HUES64 (cell line): ENCODE measurements around the gene COL5A1.

ENCODE experiments used
- H3K27ac ChIP-seq: 2 replicates; pipeline ENCODE4 v1.7.0; 2013; ENCODE audit warnings: low read depth, low read length, inconsistent platforms
- H3K27me3 ChIP-seq: 2 replicates; pipeline ENCODE4 v1.6.1; 2013; ENCODE audit warnings: mild to moderate bottlenecking, low read length; ENCODE audit not compliant: insufficient read depth
- H3K36me3 ChIP-seq: 2 replicates; pipeline ENCODE4 v1.6.1; 2013; ENCODE audit warnings: mild to moderate bottlenecking, low read length; ENCODE audit not compliant: insufficient read depth
- H3K4me1 ChIP-seq: 2 replicates; pipeline ENCODE4 v1.6.1; 2013; ENCODE audit warnings: mild to moderate bottlenecking, low read length, moderate library complexity; ENCODE audit not compliant: insufficient read depth
- H3K4me3 ChIP-seq: 2 replicates; pipeline ENCODE4 v1.5.1; 2013; ENCODE audit warnings: mild to moderate bottlenecking, low read length, moderate library complexity
- H3K9ac ChIP-seq: 2 replicates; pipeline ENCODE4 v1.6.1; 2013; ENCODE audit warnings: mild to moderate bottlenecking, low read depth, low read length
- H3K9me3 ChIP-seq: 2 replicates; pipeline ENCODE4 v1.6.1; 2013; ENCODE audit warnings: low read depth, low read length; ENCODE audit not compliant: insufficient read depth
- WGBS: fragments of 150-250, 120-280 bp; methylation state at CpG from one replicate; pipeline ENCODE4 v1.1.7; 2013; ENCODE audit warnings: missing lambda C conversion rate; 5-methylcytosine and 5-hydroxymethylcytosine counted together

COL5A1 gene

GRCh38 chr9:134834957-134835419 is 193.4 kb downstream of the COL5A1 start:
- Histone ChIP-seq H3K4me3 (no peak overlapping the region), H3K9me3 (no peaks in the 10 kb centered on the region), H3K36me3 (no peaks in the 10 kb centered on the region), H3K27me3 (no peaks in the 10 kb centered on the region), H3K4me1 (no peaks in the 10 kb centered on the region), H3K27ac (no peak overlapping the region), H3K9ac (no peak overlapping the region)
- WGBS, result 94% methylated on average over 25 of the region's 25 CpGs

DNA sequence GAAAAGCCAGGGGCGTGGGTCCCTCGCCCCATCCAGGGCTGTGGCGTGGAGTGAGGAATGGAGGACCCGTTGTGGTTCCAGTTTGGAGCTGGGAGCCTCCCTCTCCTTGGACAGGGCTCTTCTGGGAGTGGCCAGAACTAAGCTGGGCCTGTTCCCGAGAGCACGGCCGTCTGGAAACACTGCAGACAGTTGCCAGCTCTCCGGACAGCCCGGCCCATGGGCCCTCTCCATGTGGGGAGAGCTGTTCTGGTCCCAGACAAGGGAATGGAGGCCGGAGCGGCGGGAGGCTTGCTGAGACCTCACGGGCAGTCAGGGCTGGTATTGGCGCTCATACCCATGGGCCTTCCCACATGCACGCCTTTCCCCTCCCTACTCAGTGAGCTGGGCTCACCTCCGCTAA is 193.8 kb downstream of the COL5A1 start:
- no peaks in the 10 kb centered on the region for H3K27me3 ChIP-seq
- no peaks in the 10 kb centered on the region for H3K4me1 ChIP-seq
- H3K9ac ChIP-seq, result no peak overlapping the region
- no peaks in the 10 kb centered on the region for H3K36me3 ChIP-seq
- H3K4me3 ChIP-seq, result no peak overlapping the region
- H3K9me3 ChIP-seq, result no peaks in the 10 kb centered on the region
- WGBS, result 94% methylated on average over 16 of the region's 16 CpGs
- no peak overlapping the region for H3K27ac ChIP-seq

DNA sequence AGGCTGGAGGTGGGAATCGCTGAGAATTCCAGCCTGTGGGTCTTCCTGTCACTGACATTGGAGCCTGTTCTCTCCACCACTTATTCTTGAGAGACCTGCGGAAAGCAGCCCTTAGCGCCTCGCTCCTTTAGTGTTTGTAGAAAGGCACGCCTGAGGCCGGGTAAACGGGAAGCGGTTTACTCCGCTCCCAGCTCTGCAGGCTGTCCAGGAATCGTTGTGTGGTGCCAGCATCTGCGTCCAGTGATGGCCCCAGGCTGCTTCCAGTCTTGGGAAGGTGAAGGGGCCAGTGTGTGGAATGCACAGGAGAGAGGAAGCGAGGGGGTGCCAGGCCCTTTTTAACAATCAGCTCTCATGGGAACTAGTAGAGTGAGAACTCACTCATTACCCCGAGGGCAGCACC is 194.4 kb downstream of the COL5A1 start:
- Histone ChIP-seq H3K9me3 (no peaks in the 10 kb centered on the region), H3K4me3 (no peak overlapping the region)

DNA sequence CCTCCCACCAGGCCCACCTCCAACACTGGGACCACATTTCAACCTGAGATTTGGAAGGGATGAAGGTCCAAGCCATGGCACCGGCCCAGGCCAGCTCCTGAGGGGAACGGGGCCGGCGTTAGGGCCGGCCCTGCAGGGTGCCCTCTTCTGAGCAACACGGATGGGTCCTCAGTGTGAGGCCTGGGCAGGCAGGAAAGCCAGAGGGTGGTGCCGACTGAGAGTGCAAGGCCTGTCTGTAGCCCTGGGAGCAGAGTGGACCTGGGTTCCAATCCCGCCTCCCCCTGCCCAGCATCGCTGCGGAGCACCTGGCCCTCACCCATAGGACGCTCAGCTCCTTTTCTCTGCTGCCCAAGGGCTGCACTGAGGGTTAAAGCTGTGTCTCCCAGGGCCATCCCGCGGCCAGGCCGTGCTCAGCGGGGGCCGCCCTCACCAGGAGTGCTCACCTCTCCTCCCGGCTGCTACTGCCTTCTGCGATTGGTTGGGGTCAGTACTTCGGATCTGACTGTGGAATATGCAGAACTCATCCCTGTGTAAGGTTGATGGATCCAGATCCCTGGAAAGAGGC is 194.9 kb downstream of the COL5A1 start:
- H3K36me3 ChIP-seq, result no peaks in the 10 kb centered on the region

More for the DNA sequence above, 194.4 kb downstream of the COL5A1 start:
- Histone ChIP-seq H3K27ac (no peak overlapping the region), H3K4me1 (no peaks in the 10 kb centered on the region), H3K27me3 (no peaks in the 10 kb centered on the region), H3K36me3 (no peaks in the 10 kb centered on the region), H3K9ac (no peak overlapping the region)
- WGBS, result 92% methylated on average over 13 of the region's 13 CpGs

DNA sequence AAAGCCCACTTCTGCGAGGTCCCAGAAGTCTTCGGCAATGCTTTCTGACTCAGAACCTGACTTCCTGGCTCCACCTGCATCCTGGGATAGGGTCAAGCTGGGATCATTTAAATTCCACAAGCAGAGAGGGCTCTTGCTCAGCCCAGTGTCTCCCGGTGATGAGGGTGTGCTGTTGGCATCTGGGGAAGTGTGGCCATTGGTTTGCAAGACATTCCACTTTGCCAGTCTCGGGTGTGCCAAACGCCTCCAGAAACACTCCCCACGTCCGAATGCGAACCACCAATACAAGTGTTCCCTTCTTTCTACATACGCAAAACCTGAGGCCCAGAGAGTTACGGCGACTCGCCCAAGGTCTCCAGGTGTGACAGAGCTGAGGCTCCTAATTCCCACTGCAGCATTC is 195.9 kb downstream of the COL5A1 start:
- Histone ChIP-seq H3K4me1 (no peaks in the 10 kb centered on the region), H3K27ac (no peak overlapping the region), H3K9me3 (no peaks in the 10 kb centered on the region), H3K27me3 (no peaks in the 10 kb centered on the region), H3K9ac (no peak overlapping the region), H3K36me3 (no peaks in the 10 kb centered on the region), H3K4me3 (no peak overlapping the region)
- 93% methylated on average over 12 of the region's 12 CpGs for WGBS

More for the DNA sequence above, 194.9 kb downstream of the COL5A1 start:
- Histone ChIP-seq H3K9me3 (no peaks in the 10 kb centered on the region), H3K4me1 (no peaks in the 10 kb centered on the region), H3K4me3 (no peak overlapping the region), H3K9ac (no peak overlapping the region), H3K27me3 (no peaks in the 10 kb centered on the region), H3K27ac (no peak overlapping the region)
- WGBS, result 94% methylated on average over 19 of the region's 19 CpGs

- Histone ChIP-seq H3K4me3 (no peak overlapping the region), H3K9ac (no peak overlapping the region), H3K4me1 (no peaks in the 10 kb centered on the region), H3K9me3 (no peaks in the 10 kb centered on the region), H3K27ac (no peak overlapping the region), H3K36me3 (no peaks in the 10 kb centered on the region), H3K27me3 (no peaks in the 10 kb centered on the region)
- WGBS, result 89% methylated on average over 34 of the region's 34 CpGs
Measured at GRCh38 chr9:134838651-134839454, 197.2 kb downstream of the COL5A1 start.

DNA sequence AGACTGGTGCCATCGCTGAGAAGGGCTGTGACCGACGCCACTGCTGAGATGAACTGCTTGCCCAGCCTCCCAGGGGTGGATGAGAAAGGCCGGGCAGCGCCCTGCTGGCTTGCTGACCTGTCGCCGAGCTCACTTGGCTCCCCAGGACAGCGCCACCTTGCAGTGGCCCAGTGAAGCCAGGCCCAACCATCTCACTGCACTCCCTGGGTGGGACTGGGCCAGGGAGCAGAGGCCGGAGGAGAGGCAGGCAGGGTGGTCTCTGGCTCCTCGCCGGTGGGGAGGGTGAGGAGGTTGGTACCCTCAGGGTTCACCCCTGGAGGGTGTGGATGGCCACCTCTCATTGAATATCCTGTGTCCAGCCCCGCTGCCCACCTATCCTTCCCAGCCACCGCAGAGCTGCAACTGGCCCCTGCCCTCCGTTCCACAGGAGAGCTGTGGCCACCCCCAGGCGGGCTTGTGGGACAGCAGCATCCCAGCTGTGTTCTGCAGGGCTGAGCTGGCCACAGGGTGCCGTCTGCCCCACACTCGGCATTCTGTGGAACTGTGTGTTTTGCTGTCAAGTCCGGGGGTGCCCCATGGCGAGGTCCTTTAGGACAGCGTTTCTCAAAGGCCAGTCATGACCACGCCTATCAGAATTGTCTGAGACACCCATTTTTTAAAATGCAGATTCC is 198.0 kb downstream of the COL5A1 start:
- Histone ChIP-seq H3K9ac (no peak overlapping the region), H3K36me3 (no peaks in the 10 kb centered on the region), H3K4me3 (no peak overlapping the region), H3K4me1 (no peaks in the 10 kb centered on the region), H3K27ac (no peak overlapping the region), H3K27me3 (no peaks in the 10 kb centered on the region), H3K9me3 (no peaks in the 10 kb centered on the region)
- WGBS, result 87% methylated on average over 21 of the region's 21 CpGs

GRCh38 chr9:134840511-134840910 is 198.9 kb downstream of the COL5A1 start:
- WGBS, result 93% methylated on average over 12 of the region's 12 CpGs
- Histone ChIP-seq H3K9me3 (no peaks in the 10 kb centered on the region), H3K4me3 (no peak overlapping the region), H3K4me1 (no peaks in the 10 kb centered on the region), H3K27me3 (no peaks in the 10 kb centered on the region), H3K27ac (no peak overlapping the region), H3K36me3 (no peaks in the 10 kb centered on the region), H3K9ac (no peak overlapping the region)

DNA sequence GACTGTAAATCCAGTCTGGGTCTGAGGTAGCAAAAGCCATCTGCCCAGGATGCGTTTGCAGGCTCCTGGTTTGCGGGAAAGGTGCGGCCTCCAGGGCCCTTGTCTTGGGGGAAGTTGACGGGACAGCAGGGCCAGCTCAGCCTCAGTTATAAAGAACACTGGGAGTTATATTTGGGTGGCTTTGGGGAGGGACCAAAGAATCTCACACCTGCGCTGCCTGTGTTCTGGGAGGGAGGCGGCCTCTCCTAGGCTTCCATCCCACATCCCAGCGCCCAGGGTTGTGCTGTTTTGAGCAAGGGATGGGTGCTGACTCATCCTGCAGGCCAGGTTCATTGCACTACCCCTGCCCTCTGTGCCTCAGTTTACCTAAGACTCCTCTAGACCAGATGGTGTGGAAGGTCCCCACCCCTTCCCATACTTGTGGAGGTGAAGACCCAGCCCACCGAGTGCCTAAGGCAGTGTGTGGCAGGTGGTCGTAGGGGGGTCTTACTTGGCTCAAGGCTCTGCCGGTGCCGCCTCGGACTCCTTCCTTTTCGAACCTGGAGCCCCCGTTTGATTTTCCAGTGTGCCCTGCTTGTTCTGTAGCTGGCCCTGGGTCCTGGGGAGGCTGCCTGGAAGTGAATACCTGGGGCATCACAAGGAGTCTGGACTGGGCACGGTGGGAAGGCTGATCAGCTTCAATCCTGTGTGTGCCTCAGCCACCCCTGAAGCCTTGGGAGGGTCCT is 199.7 kb downstream of the COL5A1 start:
- H3K36me3 ChIP-seq, result no peaks in the 10 kb centered on the region
- H3K27ac ChIP-seq, result no peak overlapping the region
- H3K27me3 ChIP-seq, result no peaks in the 10 kb centered on the region
- H3K9ac ChIP-seq, result no peak overlapping the region
- H3K4me3 ChIP-seq, result no peak overlapping the region
- 95% methylated on average over 15 of the region's 15 CpGs for WGBS
- H3K9me3 ChIP-seq, result no peaks in the 10 kb centered on the region
- H3K4me1 ChIP-seq, result no peaks in the 10 kb centered on the region

GRCh38 chr9:134842321-134842720 is 200.7 kb downstream of the COL5A1 start:
- Histone ChIP-seq H3K9me3 (no peaks in the 10 kb centered on the region), H3K27me3 (no peaks in the 10 kb centered on the region), H3K4me3 (no peak overlapping the region), H3K9ac (no peak overlapping the region), H3K4me1 (no peaks in the 10 kb centered on the region), H3K27ac (no peak overlapping the region), H3K36me3 (no peaks in the 10 kb centered on the region)
- WGBS, result 94% methylated on average over 19 of the region's 22 CpGs

DNA sequence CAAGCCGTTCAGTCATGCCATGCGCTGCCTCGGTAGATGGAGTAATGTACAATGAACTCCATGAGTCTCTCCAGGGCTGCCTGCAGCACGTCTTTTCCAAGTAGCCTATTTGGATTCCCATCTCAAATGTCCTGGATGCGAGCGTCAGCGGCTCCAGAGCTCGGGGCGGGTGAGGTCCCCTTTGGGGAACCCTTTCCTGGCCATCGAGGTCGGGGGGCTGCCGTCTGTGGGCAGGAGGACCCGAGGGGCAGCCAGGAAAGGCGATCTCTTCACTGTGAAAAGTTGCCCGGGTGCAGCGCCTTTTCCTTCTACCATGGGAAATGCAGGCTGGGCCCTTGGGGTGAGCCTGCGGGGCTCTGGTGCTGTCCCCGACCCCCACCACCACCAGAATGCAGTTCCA is 202.1 kb downstream of the COL5A1 start:
- Histone ChIP-seq H3K27ac (no peak overlapping the region), H3K27me3 (no peaks in the 10 kb centered on the region), H3K9me3 (no peaks in the 10 kb centered on the region), H3K4me1 (no peaks in the 10 kb centered on the region), H3K9ac (no peak overlapping the region), H3K4me3 (no peak overlapping the region), H3K36me3 (no peaks in the 10 kb centered on the region)
- 96% methylated on average over 18 of the region's 18 CpGs for WGBS
